Myocyte (in vitro differentiated cells): Measurements from ENCODE around the gene PRKD3. TPM values are rescaled to one million over a fixed set of nuclear protein-coding genes. Genes with fewer than 3 reads are reported as not detected.

Experiments used
- DNase-seq: peaks from one replicate; pipeline ENCODE4 v3.0.0-alpha.2; 2012; ENCODE audit warnings: low read depth
- total RNA-seq: library from RNA; depleted of rRNA; stranded (reverse); fragments of >200 nt; gene quantifications from 2 replicates; pipeline ENCODE4 v1.2.3, GENCODE V29; 2014

PRKD3 gene
- total RNA-seq, 1 donor from 2014 or later = 24.2 TPM

DNA sequence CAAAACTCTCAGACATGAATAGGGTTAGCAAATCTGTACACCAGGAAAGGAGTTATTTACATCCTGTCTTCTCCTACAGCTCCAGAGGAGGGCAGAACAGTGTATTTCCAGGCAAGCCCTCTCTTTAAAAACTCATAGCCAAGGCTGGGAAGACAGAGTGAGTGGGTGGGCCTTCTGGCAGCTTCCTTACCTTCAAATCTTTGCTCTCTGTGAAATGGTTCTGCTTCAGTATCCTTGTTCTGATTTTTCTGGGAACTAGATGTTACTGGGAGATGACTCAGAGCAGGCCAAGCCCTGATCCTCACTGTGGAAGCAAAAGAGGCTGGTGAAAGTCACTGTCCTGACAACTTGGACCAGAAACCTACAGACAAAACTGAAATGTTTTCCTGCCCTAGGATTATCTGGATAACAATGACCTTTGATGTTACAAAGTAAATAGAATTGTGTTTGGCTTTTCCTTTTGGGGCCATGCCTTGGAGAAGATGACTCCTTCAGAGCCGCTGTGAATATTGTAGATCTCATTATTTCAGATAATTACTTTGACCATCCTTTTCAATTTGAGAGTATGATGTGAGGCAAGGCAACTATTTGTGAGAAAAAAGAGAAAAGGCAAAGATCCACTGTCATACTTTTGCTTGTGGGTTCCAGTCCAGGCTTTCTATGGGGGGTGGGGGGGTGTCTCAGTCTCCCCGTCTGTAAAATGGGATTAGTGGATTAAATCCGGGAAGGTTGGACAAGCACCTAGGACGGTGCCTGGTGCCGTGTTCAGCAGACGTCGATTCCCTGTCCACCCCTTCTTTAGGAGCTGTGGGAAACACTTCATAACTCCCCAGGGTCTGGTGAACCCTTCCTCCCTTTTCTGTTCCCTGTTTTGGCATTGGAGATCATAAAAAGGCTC, 19.2 kb upstream of the PRKD3 start:
- peak; percentile 31 for DNase-seq

DNA sequence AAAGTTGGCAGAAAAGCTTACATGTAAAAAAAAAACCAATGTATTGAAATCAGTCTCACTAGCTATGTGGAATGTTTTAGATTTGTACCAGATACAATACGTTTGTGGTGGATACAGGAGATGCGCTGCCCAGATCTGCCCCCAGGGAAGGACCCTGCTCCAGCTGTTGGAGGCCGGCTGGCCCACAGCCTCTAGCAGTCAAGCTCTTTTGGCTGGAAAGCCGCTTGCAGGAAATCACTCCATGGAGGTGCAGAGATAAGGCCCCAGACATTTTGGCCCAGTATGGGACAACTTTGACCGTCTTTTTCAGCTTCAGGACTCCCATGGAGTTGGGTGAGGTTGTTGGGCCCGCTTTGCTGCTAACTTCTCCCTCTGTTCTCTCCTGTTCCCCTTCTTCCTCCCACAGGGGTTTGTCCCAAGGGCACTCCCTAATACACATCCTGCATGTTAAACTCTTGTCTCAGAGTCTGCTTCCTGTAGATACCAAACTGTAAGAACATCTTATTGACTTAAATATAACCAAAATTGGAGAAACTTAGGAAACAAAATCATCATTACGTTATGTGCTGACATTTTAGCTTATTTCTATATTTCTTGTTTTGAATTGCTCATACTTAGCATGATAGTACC, 18.1 kb upstream of the PRKD3 start:
- DNase-seq = no peak

DNA sequence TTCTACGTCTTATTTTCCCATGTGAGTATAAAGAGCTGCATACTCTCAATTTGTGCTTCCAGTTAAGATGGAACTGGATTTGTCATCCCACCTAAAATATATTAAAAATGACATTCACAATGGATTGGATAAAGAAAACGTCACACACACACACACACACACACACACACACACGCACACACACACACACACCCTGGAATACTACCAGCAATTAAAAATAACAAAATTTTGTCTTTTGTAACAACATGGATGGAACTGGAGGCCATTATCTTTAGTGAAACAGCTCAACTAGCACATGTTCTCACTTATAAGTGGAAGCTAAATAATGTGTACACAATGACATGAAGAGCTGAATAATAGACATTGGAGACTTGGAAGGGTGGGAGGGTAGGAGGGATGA, 16.0 kb upstream of the PRKD3 start:
- DNase-seq = no peak

DNA sequence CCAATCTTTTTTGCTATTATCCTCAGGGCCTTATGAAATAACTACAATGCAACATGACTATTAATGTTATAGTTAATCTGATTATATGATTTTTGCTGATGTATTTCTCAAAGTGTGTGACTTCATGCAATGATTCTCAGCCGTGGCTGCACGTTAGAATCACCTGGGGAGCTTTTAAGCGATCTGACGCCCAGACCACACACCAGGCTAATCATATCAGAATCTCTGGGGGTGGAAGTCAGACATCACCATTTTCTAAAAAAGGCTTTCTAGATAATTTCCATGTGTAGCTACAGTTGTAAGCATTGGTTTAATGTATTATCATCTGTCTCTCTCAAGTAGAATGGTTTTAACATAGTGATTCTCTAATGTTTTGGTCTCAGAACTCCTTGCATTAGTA, 14.3 kb upstream of the PRKD3 start:
- DNase-seq = no peak

DNA sequence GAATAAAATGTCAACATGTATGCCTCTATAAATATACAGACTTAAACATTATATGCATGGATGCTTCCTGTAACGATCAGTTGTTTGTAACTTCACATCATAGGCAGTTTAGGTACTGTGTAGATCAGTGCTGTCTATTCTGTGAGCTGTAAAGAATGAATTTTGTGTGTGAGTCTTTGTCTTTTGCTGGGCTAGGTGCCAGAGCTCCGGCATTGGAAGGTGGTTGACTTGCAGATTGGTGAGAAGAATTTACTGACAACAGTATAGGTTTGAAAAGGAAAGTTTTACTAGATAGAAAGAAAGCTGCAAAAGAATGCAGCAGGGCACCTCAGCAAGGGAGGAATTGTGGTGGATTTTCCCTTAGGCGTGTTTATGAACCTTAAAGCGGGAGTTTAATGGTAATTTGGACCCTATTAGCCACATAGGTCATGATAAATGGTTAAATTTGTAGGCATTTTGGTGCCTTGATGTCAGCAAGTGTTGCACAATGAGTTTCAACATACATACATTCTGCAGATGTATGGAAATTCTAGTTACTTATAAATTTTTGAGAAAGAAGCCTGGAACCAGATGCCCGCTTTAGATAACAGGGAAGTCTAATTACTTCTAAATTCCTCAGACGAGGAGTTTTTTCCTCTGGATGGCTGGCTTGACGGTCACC, 13.1 kb upstream of the PRKD3 start:
- DNase-seq = no peak

DNA sequence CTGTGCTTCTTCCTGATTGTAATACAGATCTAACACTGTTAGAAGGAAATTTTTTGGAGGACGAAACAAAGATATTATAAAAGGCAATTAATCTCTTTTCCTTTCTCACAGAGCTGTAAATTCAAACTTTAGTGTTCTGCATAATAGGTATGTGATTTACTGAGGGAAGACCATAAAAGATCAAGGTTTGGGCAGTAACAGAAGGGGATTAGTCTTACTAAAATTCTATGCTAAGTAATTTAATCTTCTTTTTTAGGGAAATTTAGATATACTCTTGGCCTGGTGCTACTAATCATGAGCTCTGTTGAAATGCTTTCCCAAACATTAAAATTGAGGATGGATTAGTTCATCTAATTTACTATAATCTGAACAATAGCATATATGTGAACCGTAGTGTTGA, 11.0 kb upstream of the PRKD3 start:
- DNase-seq = no peak

DNA sequence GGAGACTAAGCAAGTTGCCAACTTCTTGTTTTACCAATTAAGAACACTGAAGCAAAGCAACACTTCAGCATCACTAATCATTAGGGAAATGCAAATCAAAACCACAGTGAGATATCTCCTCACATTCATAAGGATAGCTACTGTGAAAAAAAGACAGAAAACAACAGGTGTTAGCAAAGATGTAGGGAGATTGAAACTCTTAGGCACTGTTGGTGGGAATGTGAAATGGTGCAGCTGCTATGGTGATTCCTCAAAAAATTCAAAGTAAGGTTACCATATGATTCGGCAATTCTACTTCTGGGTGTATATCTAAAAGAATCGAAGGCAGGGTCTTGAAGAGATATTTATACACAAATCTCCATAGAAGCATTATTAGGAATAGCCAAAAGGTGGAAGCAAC, 8.6 kb upstream of the PRKD3 start:
- peak; percentile 46 for DNase-seq

DNA sequence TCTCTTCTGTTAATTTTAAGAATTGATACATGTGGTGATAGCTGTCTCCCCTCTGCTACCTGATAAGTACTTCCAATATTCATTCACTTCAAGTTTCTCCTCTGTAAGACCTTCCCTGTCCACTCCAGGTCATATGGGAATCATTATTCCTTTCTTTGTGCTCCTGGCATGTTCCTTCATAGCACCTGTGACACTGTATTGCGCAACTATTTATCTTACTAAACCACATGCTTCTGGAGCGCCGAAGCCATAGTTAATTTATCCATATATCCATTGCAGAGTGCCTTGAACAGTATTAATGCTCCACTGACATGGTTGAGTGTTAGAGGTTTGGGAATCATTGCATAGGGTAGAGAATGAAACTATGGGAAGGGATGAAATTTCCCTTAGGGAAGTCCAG, 7.9 kb upstream of the PRKD3 start:
- no peak for DNase-seq

DNA sequence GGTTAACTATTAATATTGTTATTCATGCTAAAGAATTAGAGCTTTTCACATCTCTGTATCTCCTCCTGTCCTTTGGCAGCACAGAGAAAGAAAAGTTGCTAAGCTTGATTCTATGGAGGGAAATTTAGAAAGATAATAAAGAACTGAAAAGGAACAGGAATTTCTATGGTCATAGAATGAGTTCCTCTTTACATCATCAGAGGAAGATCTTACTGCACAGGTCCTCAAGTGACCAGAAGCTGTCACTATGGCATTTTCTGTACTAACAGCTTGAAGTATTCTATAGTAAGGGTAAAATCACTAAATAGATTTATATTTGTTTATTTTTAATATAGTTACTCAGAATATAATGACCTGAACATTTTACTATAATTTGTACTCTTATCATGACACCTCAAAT, 6.0 kb upstream of the PRKD3 start:
- no peak for DNase-seq

DNA sequence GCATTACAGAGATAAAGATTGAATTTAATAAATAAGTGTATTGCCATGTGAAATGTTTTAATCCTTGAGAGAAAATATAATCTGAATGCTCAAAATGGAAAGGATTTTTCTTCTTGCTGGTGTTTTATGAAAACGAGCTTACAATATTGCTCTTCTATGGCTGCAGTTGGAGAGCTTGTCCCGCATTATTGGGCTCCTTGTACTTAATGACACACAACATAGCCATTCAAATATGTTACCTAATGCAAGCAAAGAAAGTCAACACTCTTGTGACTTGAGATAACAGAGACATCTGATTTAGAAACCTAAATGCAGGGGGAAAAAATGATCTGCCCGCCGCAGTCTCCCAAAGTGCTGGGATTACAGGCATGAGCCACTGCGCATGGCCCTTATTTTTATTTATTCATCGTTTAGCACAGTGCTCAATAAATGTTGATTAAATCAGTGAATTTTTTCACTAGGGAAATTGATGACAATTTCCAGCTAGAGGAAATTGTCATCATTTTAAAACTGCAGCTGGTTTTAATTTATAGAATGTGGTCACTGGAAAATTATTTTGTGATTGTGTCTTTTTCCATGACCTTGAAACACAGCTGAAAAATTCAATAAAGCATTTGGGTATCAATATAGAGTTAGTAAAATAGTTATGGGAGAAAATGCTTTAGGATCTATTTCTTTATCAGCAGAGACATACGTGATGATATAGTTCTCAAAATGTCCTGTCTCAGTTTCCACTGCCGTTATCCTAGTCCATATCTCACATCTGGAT, 2.4 kb upstream of the PRKD3 start:
- DNase-seq = no peak

DNA sequence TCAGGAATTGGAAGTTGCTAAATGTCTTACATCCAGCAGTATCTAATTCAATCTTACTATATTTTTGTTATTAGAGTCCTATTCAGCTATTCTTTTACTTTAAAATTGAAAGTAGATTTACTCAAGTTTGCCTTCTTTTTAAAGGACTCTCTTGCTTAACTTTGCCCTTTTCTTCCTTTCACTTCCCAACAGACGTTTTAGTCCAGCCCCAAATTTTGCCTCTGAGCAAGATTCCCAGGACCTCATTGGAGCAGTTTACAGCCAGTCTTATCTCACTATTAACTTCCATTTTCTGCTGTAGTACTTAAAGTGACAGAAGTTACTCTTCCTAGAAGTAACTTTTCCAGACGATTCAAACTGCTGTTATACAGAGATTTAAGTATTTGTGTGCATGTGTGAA, 1.7 kb upstream of the PRKD3 start:
- DNase-seq = peak; percentile 67

DNA sequence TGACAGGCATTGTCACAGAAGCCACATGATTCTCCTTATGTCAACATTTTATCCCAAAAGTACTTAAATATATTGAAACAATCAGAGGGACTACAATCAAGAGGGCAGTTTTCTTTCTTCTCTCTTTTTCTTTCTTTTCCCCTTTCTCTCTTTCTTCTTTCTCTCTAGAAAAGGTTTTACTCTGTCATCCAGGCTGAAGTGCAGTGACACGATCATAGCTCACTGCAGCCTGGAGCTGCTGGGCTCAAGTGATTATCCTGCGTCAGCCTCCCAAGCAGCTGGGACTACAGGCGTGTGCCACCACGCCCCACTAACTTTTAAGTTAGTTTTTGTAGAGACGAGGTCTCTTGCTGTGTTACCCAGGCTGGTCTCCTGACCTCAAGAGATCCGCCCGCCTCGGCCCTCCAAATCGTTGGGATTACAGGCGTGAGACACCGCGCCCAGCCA, 1.0 kb upstream of the PRKD3 start:
- no peak for DNase-seq

DNA sequence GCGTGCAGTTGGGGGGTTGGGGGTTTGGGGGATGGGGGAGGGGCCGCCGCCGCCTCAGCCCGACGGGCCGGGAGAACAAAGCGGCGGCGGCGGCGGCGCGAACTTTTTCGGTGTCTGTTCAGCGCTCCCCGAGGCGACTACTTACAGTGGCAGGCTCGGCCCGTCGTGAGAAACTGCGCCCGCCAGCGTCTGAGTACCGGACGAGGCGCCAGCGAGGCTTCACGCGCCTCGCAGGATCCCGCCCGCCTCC, 172 bp downstream of the PRKD3 start:
- no peak for DNase-seq

DNA sequence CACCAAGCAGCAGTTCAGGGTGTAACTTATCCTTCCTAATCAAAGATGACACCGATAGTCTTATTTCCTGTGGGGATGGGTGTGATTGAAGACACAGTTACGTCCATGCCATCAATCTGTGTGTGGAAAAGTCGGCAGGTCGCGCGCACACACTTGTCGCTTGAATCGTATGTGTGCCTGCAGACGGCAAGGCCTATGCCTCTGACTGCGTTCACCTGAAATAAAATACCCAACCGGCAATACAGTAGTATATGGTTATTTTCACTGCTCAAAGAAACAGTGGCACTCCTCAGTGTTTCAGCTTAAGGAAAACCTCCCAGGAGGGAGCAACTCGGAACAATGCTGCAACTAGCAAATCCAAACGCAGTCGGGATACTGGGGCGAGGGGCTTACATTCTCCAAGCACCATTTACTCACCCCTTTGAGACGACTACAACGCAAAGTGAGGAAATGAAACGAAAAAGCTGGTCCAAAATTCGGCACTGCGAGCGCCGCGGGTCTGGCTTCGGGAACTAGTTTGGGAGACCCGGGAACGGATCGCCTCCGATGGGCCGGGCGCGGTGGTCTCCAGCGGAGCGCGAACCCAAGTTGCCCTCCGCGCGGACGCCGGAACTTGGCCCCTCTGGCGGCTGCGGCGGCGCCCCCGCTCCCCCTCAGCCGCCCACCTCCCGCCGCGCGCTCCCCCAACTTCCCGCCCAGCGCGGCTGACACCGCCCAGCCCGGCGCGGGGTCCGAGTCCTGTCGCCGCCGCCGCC, 675 bp downstream of the PRKD3 start:
- DNase-seq = peak; percentile 26

DNA sequence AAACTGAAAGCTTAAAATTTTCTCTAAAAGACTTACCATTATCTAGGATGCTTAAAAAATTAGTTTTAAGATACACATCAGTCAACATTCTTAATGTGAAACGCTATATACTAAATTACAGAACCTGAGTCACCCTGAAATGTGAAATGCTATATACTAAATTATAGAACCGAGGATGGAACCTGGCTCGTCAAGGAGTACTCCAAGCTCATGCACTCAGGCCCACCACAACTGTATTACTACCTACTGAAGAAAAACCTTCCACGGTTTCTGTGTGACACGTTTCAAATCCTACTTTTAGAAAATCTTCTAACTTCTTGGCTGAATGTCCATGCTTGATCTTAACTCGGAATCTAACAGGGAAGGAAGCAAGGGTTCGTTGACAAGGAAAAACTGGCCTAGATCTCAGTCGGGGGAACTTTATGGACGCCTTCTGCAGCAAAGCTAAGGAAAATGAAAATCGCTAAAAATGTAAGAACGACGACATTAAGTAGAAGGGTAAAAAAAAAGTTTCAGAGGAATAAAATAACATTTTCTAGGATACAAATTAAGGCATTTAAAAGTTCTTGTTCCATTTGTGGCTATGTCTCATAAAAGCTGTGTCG, 1.4 kb downstream of the PRKD3 start:
- no peak for DNase-seq

DNA sequence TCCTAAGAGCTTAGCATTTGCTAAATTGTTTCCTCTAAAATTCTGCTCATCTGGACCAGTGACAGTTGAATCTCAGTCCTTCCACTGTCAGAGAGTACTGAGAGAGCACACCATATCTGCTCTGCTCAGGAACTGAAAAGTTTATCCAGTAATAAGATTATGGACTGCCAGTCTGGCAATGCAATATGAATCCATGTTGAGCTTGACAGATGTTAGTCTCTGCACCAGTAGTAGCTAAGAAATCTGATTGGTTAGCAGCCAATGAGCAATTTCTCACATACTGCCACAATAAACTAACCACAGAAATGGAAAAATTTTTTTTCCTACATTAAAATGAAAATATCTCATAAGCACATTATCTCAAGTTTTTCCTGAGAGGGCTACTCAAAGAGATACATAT, 2.3 kb downstream of the PRKD3 start:
- peak; percentile 40 for DNase-seq

DNA sequence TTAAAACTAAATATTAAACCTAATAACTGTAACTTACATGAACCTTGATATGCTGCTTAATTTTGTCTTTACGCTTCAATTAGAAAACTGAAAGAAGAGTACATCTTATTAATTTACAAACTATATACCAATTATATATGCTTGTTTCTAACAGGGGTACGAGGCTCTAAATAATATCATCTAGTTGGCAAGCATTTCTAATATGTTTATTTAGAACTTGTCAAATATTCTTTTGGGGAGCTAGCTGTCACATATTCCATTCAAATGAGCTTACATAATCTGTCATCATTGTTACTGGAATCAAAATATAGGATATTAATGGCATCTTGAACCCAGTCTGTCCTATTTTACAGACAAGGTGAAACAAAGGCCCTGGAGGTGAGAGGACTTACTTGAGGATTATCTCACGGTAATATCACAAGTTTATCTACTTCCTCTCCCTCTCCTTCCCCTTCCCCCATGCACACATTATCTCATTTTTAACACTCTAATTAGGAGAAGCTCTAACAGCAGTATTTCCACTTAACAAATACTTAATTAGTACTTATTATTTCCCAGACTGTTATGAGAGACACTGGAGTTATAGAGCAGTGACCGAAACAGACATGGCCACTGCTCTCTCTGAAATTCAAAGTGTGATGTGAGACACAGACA, 3.5 kb downstream of the PRKD3 start:
- DNase-seq = no peak

DNA sequence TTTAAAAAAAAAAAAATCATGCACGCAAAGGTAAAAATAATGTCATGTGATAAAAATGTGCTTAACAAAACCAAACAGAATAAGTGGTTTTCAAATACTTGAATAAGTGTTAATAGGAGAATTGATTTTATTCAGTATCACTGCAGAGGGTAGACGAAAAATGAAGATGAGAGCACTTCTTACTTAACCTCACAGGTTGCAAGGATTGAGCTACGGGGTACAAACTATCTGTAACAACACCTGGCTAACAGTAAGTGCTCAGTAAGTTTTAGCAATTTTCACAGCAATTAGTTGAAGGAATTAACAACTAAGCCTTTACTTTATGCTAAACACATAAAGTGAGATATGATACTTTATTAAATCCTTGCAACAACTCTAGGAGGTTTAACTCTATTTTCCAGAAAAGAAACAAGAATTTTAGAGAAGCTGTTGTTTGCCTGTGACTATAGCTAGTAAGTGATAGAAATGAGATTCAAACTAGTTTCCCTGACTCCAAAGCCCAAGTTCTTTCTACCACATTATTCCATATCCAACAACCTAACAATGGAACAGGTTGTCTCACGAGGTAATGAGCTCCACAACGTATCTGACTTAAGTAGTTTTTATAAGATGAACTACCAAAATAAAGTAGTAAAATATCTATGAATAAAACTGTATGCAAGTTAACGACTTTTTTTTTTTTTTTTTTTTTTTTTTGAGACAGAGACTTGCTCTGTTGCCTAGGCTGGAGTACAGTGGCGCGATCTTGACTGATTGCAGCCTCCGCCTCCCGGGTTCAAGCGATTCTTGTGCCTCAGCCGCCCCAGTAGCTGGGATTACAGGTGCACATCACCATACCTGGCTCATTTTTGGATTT, 4.7 kb downstream of the PRKD3 start:
- DNase-seq = no peak

DNA sequence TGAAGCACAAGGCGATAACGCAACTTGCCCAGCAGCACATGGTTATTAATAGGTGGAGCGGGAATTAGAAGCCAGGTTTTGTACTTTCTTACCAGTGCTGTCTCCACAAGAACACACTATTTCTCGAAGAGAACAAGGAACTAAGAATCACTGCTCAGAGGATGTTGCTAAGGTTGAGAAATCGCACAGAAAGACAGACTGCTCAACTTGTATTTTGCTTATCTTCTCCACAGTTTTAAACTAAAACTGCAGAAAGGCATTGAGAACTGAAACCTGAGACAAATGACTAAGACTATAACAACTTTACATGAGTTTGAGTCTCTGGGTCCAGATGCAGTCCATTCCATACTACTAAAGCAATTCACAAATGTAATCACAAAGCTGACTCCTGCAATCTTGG, 6.2 kb downstream of the PRKD3 start:
- peak; percentile 17 for DNase-seq
